PFSK-1 (cell line): ENCODE results near the gene FBXO45.

Experiments
- FOXP2 ChIP-seq: optimal IDR thresholded peaks from 2 replicates; pipeline ENCODE3; 2011; ENCODE audit warnings: borderline replicate concordance, control low read depth, inconsistent platforms; ENCODE audit not compliant: insufficient read depth; ENCODE audit errors: extremely low read length, extremely low read depth
- POLR2AphosphoS5 ChIP-seq: IDR thresholded peaks from 2 replicates; pipeline ENCODE4 v1.6.1; 2012; ENCODE audit warnings: low read depth, mild to moderate bottlenecking, control low read depth, low read length, moderate library complexity
- REST ChIP-seq, 2 experiments: IDR thresholded peaks; 2 replicates each; pipeline versions ENCODE4 v1.6.1 to v1.8.0; 2011 to 2012; ENCODE audit warnings: low read depth in 2 of 2, low read length in 2 of 2, control low read depth in 1 of 2, inconsistent platforms in 1 of 2, mild to moderate bottlenecking in 1 of 2, moderate library complexity in 1 of 2; ENCODE audit not compliant: insufficient read depth in 1 of 2
- SIN3A ChIP-seq: IDR thresholded peaks from 2 replicates; pipeline ENCODE4 v1.6.1; 2012; ENCODE audit warnings: mild to moderate bottlenecking, low read length, moderate library complexity, borderline replicate concordance; ENCODE audit not compliant: insufficient read depth
- TAF1 ChIP-seq: IDR thresholded peaks from 2 replicates; pipeline ENCODE4 v1.6.1; 2012; ENCODE audit warnings: low read length, control low read depth, borderline replicate concordance; ENCODE audit not compliant: insufficient read depth

Gene FBXO45

DNA sequence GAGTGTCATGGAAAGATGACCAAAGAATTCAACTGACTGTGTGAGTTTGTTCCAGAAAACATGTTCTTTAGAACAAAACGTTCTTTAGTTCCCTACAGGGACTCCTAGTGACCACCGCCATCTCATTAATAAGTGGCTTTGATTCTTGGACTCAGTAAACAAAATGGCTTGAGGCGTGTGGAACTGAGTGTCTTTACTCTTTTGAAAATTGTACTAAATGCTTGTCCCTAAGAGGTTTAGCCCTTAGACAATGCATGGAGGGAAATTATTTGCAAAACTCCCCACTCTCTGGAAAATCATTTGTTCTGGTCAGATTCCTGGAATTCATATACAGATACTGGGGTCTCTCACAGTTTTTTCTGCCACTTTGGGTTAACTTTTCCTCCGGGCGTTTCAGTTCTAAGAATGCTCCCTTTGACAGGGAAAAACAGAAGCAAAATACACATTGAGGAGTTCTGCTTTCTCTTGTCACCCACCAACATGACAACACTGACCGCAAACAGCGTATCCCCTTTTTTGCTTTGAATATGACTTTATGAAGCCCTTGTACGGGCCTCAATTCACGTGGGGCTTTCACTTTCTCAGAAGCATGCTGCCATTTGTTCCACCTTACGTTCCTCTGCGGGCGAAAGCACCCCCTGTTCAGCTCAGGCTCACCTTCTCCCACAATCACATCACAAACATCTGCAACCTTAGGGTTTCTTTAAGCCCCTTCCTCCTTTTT lies 55.8 kb downstream of the FBXO45 start:
- TF ChIP-seq TAF1 (no peak), REST (IDR thresholded peaks at IDR 0.05; ENCODE audit: insufficient read depth in 1 of 2, low read depth in 2 of 2, low read length in 2 of 2) (no peak), POLR2AphosphoS5 (no peak), FOXP2 (no peak), SIN3A (no peak)

DNA sequence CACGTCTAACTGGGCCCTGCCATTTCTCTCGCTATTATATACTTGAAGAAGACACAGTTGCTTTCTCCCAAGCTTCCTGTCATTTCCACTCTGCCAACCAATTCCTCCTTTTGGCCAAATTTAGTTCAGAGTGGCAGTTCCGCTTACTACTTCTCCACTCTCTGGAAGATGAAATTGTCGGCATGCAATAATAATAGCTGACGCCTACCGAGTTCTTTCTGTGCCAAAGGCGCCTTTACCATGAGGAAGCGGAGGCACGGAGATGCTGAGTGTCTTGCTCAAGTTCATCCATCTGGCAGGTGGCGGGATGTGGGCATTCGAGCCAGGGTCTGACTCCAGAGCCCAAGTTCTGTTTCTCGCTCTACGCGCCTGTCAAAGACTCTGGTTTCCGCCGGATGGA lies 56.4 kb downstream of the FBXO45 start:
- TF ChIP-seq FOXP2 = no peak
- TF ChIP-seq POLR2AphosphoS5 = no peak

DNA sequence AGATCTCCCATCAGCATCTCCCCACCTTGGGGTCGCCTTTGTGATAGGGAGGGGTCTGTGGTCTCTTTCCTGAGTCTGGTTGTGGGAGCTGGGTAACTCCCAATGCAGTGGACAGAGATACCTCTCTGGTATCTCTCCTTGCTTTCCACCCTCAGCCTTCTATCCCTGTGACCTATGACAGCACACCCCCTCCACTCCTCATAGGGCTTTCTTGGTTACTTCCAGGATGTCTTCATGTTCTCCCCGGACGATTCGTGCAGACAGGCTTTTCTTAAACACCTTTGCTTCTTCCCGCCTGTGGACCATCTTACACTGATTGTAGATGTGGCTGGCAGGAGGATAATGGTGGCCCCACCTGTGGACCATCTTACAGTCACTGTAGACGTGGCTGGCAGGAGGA lies 56.9 kb downstream of the FBXO45 start:
- TF ChIP-seq REST (IDR thresholded peaks at IDR 0.05; ENCODE audit: insufficient read depth in 1 of 2, low read depth in 2 of 2, low read length in 2 of 2) (no peak), SIN3A (no peak), FOXP2 (no peak), POLR2AphosphoS5 (no peak), TAF1 (no peak)

DNA sequence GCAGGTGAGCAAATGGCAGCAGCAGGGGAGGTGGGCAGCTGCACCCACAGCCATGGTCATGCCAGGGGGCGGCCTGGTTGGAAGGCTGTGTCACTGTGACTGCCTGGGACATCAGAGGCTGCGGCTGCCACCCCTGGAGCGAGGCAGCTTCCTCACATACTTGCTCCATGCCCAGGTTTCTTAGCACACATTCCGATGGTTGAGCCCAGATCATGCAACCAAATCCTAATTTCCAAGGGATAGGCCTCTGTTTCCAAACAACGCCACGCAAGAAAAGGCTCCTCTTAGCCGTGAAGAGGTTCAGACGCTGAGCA lies 59.4 kb downstream of the FBXO45 start:
- TF ChIP-seq REST (IDR thresholded peaks at IDR 0.05; ENCODE audit: insufficient read depth in 1 of 2, low read depth in 2 of 2, low read length in 2 of 2) (no peak), SIN3A (no peak), TAF1 (no peak), POLR2AphosphoS5 (no peak), FOXP2 (no peak)

GRCh38 chr3:196629228-196629627 lies 60.8 kb downstream of the FBXO45 start:
- TF ChIP-seq POLR2AphosphoS5 (no peak), SIN3A (no peak), FOXP2 (no peak), REST (IDR thresholded peaks at IDR 0.05; ENCODE audit: insufficient read depth in 1 of 2, low read depth in 2 of 2, low read length in 2 of 2) (no peak), TAF1 (no peak)

DNA sequence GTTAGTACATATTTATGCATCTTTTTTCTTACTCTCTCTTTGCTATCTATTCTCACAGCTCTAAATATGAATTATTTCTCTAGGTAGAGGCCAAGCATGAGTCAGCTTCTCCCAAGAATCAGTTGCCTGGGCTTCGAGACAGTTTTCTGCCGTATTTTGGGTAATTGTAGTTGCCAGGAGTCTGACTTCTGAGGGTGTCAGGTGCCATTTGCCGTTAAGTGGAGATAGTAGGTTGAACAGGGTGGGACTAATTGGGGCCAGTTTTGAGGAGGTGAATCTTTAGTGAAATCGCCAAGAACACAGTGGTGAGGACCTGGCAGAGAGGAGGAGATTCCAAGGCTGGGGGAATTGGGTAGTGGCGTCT lies 63.2 kb downstream of the FBXO45 start:
- TF ChIP-seq SIN3A (no peak), POLR2AphosphoS5 (no peak), REST (IDR thresholded peaks at IDR 0.05; ENCODE audit: insufficient read depth in 1 of 2, low read depth in 2 of 2, low read length in 2 of 2) (no peak), FOXP2 (no peak), TAF1 (no peak)
